ENCODE data around the gene TBC1D12. TPM values are rescaled to one million over a fixed set of nuclear protein-coding genes. Genes with fewer than 3 reads are reported as not detected.
A peak's percentile ranks its signal among the peaks of the same experiment; 100 is the strongest.
"Not testable (repeated sequence)": the region's sequence is repeated elsewhere in the genome, so short reads cannot be mapped to it uniquely, and the experiment has no call there.

Gene TBC1D12
- polyA plus RNA-seq, 1 donor, result 21.6 TPM

DNA sequence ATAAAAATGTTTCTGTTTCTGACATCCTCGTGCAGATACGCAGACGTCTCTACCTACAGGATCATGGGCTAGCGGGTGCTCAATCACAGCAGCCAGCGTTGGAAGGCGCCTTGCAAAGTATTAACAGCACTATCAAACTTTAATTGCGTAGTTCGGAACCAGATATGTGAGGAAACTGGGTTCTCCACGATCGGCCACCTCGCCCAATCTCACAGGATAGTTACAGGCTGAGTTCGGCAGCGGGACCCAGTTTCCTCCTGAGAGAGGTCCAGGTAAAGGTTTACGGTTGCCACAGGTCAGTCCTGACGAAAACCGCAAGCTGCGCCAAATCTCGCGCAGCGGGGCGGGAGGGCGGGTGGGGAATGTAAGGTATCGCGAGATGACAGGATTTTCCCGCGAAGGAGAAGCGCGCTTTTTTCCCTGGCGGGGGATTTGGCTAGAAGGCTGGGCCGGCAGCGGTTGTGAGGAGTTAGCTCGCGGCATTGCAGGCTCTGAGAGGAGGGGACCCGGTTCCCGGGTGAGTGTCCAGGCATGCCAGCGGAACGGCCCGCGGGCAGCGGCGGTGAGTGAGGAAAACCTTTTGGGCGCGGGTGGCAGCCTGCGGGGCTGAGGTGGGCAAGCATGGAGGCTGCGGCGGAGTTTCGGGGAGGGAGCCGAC lies 143.2 kb downstream of the TBC1D12 start, which contains the start of gene HELLS:
Gene HELLS, plus strand, starts transcription at position 398 of the 658 bp plus-strand sequence. Its CDS starts 134 bp downstream, at position 532.
- peak; percentile 93 for DNase-seq

DNA sequence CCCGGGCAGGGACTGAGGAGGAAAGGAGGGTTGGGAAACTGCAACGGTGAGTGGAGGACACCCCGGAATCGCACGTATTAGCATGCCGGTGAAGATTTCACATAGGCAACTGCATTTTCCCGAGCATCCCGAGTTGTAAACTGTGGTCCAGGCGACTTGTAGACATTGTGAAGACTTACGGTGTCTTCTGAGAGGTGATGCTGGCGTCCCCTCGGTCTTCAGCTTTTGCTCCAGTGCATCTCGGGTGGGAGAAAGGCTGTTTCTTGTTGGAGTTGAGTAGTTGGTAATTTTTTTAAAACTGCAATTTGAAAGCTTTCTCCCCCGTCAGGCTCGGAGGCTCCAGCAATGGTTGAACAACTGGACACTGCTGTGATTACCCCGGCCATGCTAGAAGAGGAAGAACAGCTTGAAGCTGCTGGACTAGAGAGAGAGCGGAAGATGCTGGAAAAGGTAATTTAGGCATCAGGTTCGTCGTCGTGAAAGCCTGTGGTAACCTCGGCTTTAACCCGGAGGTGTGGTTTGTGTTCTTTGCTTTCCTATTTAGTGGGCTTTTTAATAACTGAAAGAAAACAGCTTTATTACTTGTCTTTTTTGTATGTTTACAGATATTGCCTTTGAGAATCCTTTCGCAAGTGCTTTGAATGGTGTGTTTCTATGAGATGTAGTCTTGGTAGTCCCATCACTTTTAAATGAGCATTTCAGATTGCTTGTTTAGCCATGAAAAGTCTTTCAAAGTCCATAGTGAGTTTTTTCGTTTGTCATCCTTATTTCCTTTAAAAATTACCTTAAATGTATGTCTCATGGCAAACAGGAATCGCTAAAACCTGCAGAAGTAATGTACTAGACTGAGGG lies 143.9 kb downstream of the TBC1D12 start:
- DNase-seq, result peak; percentile 26

DNA sequence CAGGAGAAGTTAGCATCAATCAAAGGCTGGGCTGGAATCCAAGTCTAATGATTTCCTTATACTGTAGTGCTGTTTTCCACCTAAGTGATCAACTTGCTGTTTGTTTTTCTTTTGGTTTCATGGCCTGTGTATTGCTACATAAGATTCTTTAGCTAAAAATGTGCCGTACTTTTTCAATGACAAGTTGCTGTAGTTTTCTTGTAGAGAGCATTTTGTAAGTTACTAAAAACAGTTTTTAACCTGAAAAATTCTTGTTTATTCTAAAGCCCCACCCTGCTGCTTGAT lies 144.5 kb downstream of the TBC1D12 start:
- no peak for DNase-seq

DNA sequence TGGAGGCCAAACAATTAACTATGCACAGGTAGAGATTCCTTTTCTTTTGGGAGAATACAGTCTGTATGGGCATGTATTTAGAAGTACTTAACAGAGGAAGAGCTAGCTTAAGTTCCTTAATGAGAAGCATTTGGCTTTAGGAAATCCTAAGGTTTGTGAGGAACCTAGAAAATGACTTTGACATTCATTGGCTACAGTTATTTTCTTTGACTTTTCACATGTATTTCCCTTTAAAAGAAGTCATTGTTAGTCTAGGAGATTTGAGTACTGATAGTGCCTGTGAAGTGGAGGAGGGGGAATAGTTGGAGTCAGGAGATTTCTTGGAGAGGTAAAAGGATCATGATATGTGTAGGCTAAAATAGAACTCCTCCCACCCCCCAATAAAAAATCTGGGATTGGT lies 146.9 kb downstream of the TBC1D12 start:
- DNase-seq, result no peak

DNA sequence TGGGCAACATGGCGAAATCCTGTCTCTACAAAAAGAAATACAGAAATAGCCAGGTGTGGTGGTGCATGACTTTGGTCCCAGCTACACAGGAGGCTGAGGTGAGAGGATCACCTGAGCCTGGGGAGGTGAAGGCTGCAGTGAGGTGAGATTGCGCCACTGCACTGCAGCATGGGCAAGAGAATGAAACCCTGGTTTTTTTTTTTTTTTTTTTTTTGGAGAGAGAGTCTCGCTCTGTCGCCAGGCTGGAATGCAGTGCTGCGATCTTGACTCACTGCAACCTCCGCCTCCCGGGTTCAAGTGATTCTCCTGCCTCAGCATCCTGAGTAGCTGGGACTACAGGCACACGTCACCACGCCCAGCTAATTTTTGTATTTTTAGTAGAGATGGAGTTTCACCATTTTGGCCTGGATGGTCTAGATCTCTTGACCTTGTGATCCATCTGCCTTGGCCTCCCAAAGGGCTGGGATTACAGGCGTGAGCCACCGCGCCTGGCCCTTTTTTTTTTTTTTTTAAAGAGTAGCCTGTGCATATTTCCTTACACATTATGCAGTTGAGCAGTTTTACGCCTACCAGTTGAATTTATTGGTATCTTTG lies 165.5 kb downstream of the TBC1D12 start:
- not testable (repeated sequence) for DNase-seq

DNA sequence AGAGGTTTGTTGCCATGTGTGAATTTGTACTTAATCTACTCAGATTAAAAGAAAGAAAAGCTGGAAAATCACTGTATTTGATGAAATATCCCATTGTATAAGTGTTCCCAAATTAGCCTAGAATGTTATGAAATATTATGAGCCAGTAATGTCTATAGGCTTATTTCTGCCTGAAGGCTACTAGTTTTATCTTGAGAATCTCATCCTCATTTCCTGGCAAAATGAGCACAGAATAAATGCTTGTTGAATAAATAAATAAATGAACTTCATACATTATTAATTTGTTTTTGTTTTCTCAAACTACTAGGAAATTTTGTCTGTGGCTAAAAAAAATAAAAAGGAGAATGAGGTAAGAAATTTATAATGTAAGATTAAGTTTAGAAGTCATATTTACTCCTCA lies 168.7 kb downstream of the TBC1D12 start:
- DNase-seq, result no peak

DNA sequence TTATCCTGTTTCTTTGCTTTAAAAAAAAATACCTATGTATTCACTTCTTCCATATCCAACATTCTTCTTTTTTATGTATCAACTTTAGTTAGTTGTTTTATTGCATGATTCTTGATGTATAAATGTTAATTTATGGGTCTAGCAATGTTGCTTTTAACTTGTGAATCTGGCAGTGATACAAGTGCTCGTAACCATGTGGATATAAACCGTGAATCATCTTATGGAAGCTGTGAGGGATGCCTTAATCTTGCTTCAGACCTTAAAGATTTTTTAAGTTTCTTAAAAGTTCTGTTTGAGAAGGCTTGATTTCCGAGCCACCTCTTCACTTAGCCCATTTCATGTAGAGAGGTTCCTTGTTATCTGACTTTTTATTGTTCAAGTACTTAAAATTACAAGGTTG lies 169.2 kb downstream of the TBC1D12 start:
- DNase-seq, result no peak

DNA sequence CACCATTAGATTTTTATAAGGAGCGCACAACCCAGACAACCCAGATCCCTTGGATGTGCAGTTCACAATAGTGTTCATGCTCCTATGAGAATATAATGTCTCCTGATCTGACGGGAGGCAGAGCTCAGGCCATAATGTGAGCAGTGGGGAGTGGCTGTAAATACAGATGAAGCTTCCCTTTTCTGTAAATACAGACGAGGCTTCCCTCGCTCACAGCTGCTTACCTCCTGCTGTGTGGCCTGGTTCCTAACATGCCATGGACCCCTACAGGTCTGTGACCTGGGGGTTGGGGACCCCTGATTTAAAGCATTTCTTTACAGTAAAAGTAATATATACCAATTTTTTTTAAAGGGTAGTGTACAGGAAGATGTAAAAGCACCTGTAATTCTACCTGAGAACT lies 176.4 kb downstream of the TBC1D12 start:
- DNase-seq, result no peak

DNA sequence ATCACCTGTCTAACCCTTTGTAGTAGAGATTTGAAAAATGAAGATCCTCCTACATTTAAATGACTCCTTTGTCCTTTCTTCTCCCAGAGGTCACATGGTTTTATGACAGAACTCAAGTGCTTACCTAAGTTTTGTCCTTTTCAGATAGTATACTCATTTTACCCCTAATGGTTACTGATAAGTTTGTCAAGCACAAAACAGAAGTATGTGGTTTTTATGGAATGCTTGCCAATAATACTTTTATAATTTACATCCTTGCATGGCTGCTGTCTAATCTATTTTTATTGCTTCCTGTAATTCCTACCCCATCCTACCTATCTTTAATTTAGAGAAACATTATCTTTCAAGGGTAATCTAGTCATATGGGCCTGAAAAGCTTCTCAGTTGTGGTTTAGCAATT lies 180.8 kb downstream of the TBC1D12 start:
- DNase-seq, result no peak

Other genes with a start within 250 kb of the TBC1D12 start
- 26.5 TPM for gene NOC3L, start 39.6 kb upstream of the TBC1D12 start, polyA plus RNA-seq (ENCODE audit: insufficient read length)
- 63.7 TPM for gene HELLS, start 143.2 kb downstream of the TBC1D12 start, polyA plus RNA-seq (ENCODE audit: insufficient read length)

All from left kidney (tissue), 2 donors.